PC-3 (cell line): ENCODE data around the gene ZNF346.

Experiments
- CTCF ChIP-seq: fragments of 300-600 bp; sonication (generic); conservative IDR thresholded peaks from 2 replicates; pipeline ENCODE4 v1.5.1; 2017; ENCODE audit warnings: antibody characterized with exemption, low read depth, mild to moderate bottlenecking, low read length
- EZH2 ChIP-seq: fragments of 300-600 bp; sonication (generic); IDR thresholded peaks from one replicate; pipeline ENCODE4 v1.6.1; 2017; ENCODE audit warnings: antibody characterized with exemption, mild to moderate bottlenecking, low read length; ENCODE audit not compliant: unreplicated experiment

GRCh38 chr5:176985516-176985915, 37.0 kb upstream of the ZNF346 start:
- TF ChIP-seq CTCF, result no peak
- TF ChIP-seq EZH2, result no peak
